Right lobe of liver (tissue), 4 donors: ENCODE measurements around the gene AHNAK2.

Source experiments
- CTCF ChIP-seq, 4 donors: fragments of 200-600 bp in 3 of 4; fragments of 450-650 bp in 1 of 4; IDR thresholded peaks; one replicate each; pipeline versions ENCODE4 v1.5.1 to v1.8.0; 2016 to 2022; ENCODE audit warnings: antibody characterized with exemption in 4 of 4, mild to moderate bottlenecking in 2 of 4
- POLR2A ChIP-seq: fragments of 450-650 bp; IDR thresholded peaks from one replicate; pipeline ENCODE4 v1.6.1; 2017; ENCODE audit warnings: antibody characterized with exemption, mild to moderate bottlenecking
- donor health status: DM: no; HTN: no; CAD: no.
- donor health status: DM: no; HTN: no; CAD: no.
- donor health status: DM: no; HTN: yes; CAD: no.

GRCh38 chr14:104977008-104977680 lies 1.0 kb downstream of the AHNAK2 start:
- TF ChIP-seq CTCF (IDR thresholded peaks at IDR 0.05) (no peak), POLR2A (no peak)
